DMS79 treated with DMSO at 0.1 percent for 48 hours (cell line): ENCODE data around the gene WDR70.
"Not testable (repeated sequence)": the region's sequence is repeated elsewhere in the genome, so short reads cannot be mapped to it uniquely, and the experiment has no call there.

Source experiments
- DNase-seq: peaks from one replicate; lab custom pipeline; 2025; lab: John Stamatoyannopoulos, UW

The WDR70 gene

GRCh38 chr5:37517686-37518085 is 138.6 kb downstream of the WDR70 start:
- DNase-seq = no peak

- DNase-seq = not testable (repeated sequence)
These were observed 139.2 kb downstream of the WDR70 start for GRCh38 chr5:37518356-37518755.

DNA sequence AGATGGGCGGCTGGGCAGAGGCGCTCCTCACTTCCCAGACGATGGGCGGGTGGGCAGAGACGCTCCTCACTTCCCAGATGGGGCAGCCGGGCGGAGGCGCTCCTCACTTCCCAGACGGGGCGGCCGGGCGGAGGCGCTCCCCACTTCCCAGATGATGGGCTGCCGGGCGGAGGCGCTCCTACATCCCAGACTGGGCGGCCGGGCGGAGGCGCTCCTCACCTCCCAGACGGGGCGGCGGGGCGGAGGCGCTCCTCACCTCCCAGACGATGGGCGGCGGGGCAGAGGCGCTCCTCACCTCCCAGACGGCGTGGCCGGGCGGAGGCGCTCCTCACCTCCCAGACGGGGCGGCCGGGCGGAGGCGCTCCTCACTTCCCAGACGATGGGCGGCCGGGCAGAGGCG is 140.2 kb downstream of the WDR70 start:
- DNase-seq = no peak

GRCh38 chr5:37519807-37520206 is 140.7 kb downstream of the WDR70 start:
- no peak for DNase-seq

DNA sequence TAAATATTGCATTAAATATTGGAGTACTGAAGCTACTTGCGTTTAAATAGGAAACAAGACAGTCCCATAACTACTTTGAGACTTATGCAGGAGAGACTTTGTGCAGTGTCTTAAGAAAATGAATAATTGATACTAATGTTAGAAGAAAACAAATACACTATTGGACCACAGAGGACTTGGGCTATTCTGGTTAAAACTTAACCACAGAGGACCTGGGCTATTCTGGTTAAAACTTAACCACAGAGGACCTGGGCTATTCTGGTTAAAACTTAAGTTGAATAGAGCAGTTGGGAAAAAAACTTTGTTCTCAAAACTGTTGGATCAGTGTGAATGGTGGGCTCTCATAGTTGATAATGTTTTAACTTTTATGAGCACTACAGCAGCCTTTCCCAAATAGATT is 141.7 kb downstream of the WDR70 start:
- DNase-seq = no peak

DNA sequence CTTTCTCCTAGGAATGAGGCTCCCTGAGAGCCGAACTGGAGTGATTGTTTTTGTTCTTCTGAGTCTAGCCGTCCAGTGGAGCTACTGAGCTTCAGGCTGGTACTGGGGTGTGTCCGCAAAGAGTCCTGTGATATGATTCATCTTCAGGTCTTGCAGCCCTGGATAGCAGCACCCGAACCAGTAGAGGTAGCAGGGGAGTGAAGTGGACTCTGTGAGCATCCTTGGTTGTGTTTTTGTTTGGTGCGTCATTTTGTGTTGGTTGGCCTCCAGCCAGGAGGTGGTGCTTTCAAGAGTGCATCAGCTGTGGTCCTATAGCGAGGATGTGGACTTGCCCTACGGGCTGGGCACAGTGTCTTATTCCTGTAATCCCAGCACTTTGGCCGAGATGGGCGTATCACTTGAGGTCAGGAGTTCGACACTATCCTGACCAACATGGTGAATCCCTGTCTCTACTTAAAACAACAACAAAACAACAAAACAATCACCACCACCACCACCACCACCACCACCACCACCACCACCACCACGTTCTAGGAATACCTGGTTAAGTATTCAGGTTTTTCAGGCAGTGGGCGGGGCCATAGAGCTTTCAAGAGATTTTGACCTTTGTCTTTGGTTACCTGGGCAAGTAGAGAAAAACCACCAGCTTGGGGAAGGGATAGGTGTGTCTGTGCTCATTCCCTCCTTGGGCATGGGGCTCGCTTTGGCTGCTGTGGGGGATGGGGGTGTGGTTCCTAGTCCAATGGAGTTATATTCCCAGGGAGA is 154.0 kb downstream of the WDR70 start:
- DNase-seq = no peak

DNA sequence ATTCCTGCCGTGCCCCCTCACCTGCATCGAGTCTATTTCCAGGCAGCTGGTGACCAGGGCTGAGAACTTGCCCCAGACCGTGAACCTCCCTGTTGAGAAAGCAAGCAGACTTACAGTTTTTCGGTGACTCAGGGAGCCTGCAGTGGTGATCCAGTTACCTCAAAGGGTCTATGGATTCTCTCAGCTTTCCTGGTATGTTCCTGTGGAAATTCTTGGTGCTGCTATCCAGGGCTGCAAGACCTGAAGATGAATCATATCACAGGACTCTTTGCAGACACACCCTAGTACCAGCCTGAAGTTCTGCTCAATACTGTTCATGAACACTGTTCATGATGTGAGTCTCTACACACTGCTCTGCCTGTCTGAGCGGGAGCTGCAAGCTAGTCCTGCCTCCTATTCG is 154.7 kb downstream of the WDR70 start:
- DNase-seq = no peak

DNA sequence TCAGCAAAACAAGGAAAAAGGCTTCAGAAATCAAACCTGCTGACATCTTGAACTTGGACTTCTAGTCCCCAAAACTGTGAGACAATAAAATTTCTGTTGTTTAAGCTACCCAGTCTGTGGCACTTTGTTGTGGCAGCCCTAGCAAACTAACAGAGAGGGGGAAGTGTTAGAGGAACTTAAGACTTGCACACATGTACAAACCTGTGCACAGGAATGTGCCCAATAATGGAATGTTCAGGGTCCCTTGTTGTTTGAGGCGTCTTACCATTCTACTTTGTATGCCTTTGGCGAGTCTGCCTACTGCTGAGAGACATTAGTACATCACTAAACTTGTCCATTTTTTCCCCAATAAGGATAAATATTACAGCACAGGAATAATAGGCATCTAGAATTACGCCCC is 160.3 kb downstream of the WDR70 start:
- no peak for DNase-seq

DNA sequence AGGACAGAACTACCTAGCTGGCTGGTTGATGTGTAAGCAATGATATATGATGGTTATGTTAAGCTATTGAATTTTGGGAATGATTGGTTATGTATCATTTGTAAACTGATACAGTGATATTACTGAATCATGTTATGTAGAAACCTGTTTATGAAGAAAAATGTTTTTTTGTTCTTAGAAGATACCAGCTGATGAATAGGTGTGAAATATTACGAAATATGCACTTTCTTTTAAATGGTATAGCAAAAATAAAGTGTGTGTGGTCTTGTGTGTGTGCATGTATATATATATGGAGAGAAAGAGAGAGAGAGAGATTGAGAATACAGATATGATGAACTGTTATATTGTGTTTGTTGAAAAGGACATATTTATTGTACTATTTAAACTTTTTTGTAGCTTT is 164.1 kb downstream of the WDR70 start:
- no peak for DNase-seq

GRCh38 chr5:37549411-37549810 is 170.3 kb downstream of the WDR70 start:
- no peak for DNase-seq

DNA sequence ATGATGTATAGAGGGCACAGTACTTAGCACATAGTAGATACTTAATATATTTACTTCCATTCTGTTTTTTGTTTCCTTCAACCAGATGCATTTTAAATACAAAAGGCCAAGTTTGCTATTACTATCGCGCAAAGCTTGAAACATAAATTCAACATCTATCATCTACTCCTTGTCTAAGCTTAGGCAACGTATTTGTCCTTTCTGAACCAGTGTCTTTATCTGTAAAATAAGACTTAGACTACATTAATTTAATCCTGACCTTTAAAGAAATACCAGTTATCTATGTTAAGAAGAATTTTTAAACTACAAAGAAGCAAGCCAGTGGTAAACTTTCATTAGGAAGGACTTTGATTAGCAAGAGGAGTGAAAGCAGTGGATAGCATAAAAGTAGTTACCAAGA is 173.0 kb downstream of the WDR70 start:
- DNase-seq = no peak

DNA sequence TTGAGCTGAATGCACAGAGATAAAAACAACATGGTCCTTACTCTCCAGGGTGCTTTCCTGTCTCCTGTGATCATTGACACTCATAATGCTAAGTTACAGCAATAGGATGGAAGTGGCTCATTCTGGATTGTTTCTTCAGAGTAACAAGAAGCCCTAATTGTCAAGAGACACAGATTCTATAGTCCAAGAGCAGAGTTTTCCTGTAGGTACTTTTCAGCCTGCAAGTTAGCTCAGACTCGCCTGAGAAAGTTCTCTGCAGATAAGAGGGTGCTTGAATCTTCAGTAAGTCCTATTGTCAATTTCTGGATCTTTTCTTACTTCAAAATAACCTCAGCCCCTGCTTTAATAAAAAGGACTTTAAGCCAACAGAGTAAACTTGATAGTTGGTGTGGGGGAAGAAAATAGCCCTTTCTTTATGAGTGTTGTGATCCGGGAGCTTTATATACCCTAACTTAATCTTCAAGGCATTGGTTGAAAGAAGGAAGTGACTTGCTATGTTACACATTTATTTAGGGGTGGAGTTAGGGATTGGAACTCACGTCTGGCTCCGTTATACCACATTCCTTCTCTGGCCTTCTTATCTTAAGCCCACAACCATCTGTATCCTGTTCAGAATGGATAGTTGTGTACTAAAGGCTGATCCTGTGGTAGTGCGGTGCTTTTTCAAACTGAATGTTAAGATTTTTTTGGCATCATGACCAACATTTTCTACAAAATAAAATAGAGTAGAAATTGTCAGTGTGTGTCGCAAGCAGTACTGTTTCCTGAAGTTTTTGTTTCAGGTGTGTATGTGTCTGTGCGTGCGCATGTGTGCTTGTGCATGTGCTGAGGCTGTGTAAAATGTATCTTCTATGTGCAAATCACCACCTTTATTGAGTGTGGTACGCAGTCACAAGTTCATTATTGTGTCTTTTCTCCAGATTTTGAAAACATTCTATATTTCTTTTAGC is 173.9 kb downstream of the WDR70 start:
- no peak for DNase-seq

DNA sequence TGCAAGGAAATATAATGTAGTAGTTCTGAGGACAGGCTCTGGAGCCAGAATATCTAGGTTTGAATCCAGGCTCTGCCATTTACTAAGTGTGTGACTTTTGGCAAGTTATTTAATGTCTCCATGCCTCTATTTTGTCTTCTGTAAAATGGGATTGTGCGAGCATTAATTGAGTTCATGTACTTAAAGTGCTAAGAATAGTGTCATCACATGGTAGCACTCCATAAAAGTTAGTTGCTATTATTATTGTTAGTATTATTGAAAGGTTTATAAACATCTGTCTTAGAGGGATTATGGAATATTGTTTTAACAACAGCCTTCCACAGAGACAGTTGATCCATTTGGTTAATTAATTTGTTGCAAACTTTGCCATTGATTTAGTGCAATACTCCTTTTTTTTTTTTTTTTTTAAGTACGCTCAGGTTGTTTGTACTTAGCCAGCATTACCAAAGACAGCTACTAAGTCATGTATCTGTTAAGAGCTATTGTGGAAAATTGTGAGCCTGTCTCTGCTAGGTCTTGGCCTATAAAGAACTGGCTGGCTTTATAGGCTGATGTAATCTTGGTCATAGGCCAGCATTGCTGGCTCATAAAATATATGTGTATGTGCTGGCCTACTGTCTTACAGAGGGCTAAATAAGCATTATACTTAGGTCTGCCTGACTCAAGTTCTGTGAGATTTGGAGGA is 174.7 kb downstream of the WDR70 start:
- DNase-seq = no peak

DNA sequence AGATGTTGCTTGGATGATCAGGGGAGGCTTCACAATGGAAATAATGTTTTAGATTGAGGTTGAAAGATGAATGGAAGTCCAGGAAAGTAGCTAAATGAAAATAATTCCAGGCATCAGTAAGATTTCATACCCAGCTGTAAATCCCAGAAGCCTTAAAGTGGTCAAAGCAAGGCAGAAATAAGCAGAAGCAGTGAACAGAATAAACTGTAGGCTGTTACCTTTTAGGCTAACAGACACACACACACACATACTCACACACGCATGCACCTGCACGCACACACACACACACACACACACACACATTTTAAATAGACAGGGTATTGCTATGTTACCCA is 175.3 kb downstream of the WDR70 start:
- DNase-seq = no peak

DNA sequence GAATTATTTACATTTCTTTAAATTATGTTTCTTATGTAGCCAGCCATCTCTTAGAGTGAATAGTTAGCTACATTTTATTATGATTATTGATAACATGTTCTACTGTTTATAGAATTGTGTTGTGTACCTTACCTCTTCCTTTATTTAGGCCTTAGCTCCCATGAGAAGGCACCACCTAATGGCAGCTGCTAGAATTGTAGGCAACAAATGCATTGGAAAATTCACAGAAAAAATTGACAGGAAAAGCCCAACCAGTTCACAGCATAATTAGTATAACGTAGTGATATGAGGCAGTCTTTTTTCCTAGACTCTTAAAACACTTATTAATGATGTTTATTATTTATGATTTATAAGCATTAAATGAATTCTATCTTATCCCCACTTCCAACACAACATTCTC is 175.8 kb downstream of the WDR70 start:
- DNase-seq = no peak

DNA sequence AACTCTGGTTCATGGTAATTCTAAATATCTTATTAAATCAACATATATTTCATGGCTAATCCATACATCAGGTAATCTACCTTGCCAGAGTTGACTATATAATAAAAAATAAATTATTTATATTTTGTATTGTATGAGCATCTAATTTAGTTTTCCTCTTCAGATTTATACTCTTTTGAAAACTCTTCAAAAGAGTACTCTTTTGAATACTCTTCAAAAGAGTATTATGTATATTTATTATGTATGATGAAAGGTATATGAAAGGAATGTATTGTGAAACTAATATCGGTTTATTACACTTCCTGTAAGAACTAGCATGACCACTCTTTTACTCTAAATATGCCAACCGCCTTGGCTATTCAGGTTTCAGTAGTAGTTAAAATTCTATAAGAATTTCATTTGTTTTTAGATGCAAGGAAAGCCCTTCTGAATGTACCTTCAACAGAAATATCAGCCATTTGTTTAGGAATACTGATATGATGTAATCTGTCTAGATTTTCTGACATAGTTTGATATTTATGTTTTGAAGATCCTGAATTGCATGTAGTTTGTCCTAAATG is 178.7 kb downstream of the WDR70 start:
- DNase-seq = no peak

- no peak for DNase-seq
These were observed 186.0 kb downstream of the WDR70 start for GRCh38 chr5:37565062-37565670.

DNA sequence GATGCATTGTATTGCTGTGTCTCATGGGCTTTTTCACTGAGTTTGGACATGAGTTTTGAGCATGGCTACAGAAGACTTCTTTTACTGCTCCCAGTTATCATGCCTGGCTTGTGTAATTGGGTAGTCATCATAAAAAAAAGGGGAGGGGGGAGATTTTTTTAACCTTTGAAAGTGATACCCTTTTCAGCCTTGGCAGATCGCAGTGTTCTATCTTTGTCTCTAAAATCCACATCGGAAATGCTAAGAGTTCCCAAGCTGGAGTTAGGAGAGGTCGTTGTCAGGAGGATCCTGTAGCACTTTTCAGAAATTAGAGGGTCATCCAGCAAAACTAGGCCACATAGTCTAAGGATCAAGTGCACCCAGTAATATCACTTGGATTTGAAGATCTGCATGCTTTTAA is 188.4 kb downstream of the WDR70 start:
- DNase-seq = no peak

DNA sequence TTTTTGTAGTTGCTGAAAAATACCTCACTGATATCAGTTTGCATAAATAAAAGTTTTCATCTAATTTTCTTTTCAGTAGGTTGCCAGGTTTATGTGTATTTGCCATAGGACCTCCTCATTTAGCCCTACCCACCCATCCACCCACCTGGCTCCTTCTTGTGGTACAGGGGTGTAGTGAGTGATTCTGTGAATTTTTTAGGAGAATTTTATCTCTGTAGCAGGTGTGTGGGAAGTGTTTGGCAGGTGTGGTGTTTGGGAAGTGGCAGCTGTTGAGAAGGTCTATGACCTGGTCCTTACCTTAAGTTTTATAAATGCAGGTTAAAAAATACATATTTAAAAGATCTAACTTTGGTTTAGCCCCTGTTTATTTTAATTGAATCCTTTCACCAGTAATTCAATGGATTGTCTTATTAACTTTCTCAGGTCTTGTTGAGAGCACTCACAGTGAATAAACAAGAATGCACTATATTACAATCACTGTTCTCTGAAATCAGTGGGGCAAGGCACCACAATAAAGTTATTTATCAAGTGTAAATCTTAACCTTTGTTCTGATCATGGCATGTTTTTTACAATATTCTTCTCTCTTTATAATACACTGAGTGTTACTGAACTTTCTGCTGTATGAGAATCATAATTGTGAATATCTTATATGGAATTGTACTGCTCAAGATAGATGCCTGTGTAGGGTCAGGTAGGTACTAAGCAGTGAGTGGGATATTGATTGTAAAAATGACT is 189.1 kb downstream of the WDR70 start:
- DNase-seq = no peak

DNA sequence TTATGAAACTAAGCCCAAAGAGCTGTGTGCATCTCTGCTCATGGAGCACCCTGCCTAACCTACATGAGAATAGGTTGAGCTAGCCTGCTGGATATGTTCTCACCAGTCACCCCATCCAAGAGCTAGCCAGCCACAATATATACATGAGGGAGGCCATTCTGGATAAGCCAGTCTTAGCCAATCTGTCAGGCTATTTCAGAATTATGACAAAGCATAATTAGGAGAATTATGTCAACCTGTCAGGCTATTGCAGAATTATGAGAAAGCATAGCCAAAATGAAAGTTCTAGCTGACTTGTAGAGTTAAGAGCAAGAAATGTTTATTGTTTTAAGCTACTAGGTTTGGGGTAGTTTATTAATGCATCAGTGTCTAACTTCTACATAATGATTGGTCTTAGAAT is 189.8 kb downstream of the WDR70 start:
- no peak for DNase-seq

- no peak for DNase-seq
These were observed 190.3 kb downstream of the WDR70 start for GRCh38 chr5:37569466-37569865.
